Fibroblast of pulmonary artery (primary cell): ENCODE measurements around the gene C16orf54.
"Not testable (repeated sequence)": the region's sequence is repeated elsewhere in the genome, so short reads cannot be mapped to it uniquely, and the experiment has no call there.

Source experiments
- DNase-seq: peaks from one replicate; pipeline ENCODE4 v3.0.0-alpha.2; 2010; ENCODE audit warnings: low read depth
- H3K4me3 ChIP-seq: replicated peaks from 2 replicates; pipeline ENCODE4 v1.5.1; 2011; ENCODE audit warnings: low read depth, mild to moderate bottlenecking, control low read depth, low read length, moderate library complexity
- TF ChIP-seq, protein P1 (sequence below): IDR thresholded peaks from 2 replicates; pipeline ENCODE4 v1.5.1; 2011; ENCODE audit warnings: mild to moderate bottlenecking, control low read depth, low read length, inconsistent platforms; ENCODE audit errors: missing control alignments

The C16orf54 gene

DNA sequence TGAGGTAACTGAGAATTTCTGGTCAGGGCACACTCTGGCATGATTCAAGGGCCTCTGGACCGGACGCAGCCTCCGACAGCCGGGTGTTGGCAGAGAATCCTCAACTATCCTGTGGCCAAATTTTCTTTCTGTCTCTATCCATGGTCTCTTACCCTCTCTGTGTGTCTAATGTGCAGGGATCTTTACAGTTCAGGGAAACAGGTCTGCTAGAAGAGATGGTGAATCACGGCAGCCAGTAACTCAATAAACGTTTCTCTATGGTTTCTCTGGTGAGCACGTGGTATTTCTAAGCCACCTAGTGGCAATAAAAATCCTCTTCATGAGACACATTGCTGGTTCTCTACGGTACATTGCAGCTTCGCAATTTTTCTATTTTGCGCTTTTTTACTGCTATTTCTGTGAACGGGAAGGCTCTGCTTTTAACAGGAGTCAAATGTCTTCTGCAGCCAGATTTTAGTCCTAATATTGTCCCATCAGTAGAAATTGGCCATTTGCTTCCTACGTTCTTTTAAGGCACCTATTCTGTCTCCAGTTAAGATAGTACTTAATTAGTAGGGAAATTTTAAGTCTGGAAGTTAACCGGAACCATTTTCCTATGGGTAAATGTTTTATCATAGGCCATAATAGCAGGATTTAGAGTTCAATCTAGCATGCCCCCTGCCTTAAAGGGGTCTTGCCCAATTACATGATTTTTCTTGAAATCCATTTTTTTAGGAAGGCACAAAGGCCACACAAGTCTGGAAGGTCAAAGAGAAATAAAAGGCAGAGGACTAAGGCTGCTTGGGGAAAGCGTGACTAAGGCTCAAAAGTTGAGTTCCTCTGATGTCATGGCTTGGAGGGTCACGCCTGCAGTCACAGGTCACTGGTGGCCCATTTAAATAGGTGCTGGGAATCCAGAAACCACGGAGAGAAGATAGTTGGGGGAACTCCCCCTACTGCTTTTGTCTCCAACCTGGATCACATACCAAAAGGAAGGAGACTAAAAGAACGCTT lies 35.3 kb downstream of the C16orf54 start:
- TF ChIP-seq, protein P1, sequence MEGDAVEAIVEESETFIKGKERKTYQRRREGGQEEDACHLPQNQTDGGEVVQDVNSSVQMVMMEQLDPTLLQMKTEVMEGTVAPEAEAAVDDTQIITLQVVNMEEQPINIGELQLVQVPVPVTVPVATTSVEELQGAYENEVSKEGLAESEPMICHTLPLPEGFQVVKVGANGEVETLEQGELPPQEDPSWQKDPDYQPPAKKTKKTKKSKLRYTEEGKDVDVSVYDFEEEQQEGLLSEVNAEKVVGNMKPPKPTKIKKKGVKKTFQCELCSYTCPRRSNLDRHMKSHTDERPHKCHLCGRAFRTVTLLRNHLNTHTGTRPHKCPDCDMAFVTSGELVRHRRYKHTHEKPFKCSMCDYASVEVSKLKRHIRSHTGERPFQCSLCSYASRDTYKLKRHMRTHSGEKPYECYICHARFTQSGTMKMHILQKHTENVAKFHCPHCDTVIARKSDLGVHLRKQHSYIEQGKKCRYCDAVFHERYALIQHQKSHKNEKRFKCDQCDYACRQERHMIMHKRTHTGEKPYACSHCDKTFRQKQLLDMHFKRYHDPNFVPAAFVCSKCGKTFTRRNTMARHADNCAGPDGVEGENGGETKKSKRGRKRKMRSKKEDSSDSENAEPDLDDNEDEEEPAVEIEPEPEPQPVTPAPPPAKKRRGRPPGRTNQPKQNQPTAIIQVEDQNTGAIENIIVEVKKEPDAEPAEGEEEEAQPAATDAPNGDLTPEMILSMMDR: peak; percentile 66
- no peak overlapping the region for H3K4me3 ChIP-seq
- DNase-seq: peak; percentile 77

DNA sequence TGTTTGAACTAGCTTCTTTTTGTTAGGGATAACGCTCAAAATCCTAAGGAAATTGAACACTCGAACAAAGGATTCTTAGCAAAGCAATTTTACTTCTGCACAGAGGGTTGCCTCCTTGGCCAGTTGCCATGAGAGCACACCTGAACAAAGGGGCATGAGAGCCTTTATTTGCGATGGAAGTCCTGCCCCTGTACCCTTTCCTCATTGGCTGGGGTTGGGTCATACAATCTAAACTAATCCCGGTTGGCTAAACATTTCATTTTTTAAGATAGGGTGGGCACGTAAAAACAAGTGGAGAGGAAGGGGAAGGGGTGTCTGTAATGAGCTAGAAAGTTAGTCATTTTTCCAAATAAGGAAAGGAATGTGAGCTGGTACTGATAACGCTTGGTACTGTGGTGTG lies 36.1 kb downstream of the C16orf54 start:
- not testable (repeated sequence) for H3K4me3 ChIP-seq, DNase-seq

DNA sequence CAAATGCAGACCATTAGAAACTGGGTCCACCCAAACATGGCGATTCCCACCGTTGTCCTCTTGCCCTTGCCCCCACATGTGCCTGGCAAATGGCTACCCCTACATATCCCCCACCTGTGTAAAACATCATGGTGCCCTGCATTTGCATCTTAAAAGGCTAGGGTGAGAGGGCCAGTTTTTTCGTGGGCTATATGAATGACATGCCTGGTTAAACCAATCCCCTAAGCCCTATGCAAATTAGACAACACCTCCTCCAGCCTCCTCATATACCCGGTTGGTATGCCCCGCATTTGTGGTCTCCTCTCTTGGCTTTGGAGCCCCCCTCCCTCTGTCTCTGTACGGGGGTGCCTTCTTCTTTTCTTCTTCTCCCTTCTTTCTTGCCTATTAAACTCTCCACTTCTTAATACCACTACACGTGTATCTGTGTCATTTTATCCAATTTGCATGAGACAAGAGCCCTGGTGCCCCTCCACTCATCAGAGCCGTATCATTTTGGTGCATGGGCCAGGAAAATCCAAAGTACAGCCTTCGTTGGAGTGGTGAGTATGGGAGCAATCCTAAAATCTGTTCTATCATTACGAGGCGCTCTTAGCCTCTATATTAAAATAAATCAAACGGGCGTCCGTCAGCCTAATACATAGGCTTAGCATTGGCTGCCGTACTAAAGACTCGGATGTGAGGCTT lies 36.7 kb downstream of the C16orf54 start:
- TF ChIP-seq, protein P1: no peak
- H3K4me3 ChIP-seq: no peak overlapping the region
- no peak for DNase-seq

DNA sequence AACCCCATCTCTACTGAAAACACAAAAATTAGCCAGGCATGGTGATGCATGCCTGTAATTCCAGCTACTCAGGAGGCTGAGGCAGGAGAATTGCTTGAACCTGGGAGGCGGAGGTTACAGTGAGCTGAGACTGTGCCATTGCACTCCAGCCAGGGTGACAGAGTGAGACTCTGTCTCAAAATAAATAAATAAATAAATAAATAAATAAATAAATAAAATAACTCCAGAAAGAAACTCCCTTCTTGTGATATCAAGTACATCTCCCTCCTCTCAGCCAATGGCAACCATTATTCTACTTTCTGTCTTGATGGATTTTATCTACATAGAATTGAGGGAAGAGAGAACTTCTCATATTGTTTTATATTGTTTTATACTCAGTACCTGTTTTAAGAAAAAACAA lies 38.6 kb downstream of the C16orf54 start:
- H3K4me3 ChIP-seq, DNase-seq: not testable (repeated sequence)

DNA sequence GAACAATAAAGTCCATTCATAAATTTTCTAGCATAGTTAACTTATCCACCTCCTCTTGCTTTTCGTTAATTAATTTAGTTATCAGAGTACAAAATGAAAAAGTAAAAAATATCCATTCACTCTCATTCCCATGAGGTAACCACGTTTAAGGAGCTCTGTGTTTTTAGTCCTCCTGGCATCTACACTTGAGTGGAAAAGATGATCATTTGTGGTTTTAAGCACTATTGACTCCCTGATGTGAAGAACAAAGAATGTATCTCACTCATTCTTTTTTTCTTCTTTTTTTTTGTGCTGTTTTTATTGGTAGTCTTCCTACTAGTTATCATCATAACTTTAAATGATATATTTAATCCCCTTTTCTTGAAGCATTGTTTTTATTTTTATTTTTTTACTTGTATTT lies 40.8 kb downstream of the C16orf54 start:
- TF ChIP-seq, protein P1: no peak
- H3K4me3 ChIP-seq: no peak overlapping the region
- DNase-seq: no peak

DNA sequence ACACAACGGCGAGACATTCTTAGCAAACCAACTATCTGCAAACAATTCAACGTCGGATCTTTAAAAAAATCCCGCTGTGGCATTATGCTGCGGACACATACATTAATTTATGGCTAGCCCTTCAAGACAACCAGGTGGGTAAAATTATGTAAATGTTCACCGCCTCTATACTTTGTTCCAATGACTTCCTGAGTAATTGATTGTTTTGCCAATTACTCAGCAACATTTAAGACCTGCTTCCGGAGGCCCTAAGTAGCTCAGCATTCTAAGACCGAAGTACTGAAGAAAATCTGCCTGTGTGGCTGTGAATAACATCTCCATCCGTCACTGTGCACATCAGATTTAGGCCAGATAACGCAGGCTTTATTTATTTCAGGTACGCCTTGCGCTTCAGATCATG lies 43.5 kb downstream of the C16orf54 start:
- no peak overlapping the region for H3K4me3 ChIP-seq
- TF ChIP-seq, protein P1: no peak
- no peak for DNase-seq

DNA sequence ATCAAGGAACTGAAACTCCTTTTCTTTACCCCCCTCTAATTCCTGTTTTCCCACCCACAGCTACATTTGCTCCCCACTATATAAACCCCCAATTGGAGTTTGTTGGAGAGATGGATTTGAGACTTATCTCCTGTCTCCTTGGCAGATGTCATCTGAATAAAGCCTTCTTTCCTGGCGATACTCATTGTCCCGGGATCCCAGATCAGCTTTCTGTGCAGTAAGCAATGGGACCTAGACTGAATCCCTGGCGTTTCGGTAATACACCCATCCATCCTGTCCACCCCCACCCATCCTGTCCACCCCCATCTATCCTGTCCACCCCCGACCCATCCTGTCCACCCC lies 44.6 kb downstream of the C16orf54 start:
- TF ChIP-seq, protein P1: no peak
- no peak for DNase-seq
- no peak overlapping the region for H3K4me3 ChIP-seq
